Stimulated activated CD4-positive, alpha-beta T cell treated with anti-CD3 and anti-CD28 coated beads, TNF-alpha, amount 100 ng/mL, for 48 hours (primary cell): Measurements from ENCODE around the gene L3MBTL4.

Experiments used
- DNase-seq, 3 donors: peaks; one replicate each; pipeline ENCODE4 v3.0.0-alpha.2; 2020; ENCODE audit warnings: low read depth in 3 of 3

Gene L3MBTL4

GRCh38 chr18:6031442-6031841 is 383.3 kb downstream of the L3MBTL4 start:
- DNase-seq, result no peak

DNA sequence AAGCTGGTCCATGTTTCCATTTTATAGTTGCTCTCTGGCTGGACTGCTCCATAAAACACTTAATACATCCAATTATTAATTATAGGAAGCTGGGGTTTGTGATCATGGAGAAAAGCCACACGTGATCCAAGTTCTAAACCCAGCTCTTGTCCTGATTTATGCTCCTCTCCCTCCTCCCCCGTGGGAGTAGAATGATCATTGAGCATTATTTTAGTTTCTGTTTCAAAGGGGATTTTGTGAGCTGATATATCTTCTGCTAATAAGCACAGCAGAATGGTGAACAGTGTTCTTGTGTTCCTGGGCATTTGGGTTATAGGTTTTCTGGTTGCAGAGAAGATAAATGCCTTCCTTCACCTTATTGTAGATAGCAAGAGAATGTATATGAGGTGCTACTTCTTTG is 383.7 kb downstream of the L3MBTL4 start:
- no peak for DNase-seq

- DNase-seq, result no peak
These were observed 389.9 kb downstream of the L3MBTL4 start for GRCh38 chr18:6024745-6025248.

GRCh38 chr18:6023551-6023950 is 391.2 kb downstream of the L3MBTL4 start:
- no peak for DNase-seq

- no peak for DNase-seq
These were observed 391.9 kb downstream of the L3MBTL4 start for GRCh38 chr18:6022845-6023244.

- DNase-seq, result no peak
These were observed 392.7 kb downstream of the L3MBTL4 start for GRCh38 chr18:6022074-6022444.

DNA sequence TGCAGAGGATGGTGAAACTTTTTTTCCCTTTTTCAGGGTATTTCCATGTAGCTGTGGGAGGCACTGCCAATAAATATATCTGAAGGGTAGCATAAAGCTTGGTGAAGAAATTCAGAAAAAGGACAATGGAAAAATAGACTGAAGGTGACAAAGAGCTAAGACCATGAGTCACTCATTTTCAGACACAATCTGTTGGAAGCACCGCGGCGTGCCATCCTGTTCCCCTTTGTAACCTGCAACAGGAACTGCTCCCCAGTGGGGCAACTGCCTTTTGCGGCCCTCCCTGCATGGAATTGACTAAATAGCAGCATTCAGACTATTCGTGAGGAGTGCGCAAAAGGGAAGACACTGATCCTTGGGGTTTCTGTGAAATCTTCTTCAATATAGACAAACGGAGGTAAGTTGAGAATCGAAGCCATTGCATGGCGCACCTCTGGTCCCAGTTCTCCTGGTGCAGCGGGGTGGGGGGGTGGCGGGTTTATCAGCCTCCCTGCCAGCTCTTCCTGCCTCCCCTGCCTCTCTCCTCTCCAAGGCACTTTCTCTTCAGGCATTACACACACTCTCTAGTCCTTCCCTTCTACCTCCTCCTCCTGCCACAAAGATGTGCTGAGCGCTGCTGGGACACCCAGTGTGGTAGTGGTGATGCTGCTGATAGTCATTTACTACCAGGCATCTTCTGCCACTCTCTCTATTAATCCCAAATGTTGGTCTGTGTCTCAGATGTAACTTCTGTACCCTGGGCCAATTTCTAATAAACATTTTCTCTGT is 393.2 kb downstream of the L3MBTL4 start:
- DNase-seq, result no peak

- no peak for DNase-seq
These were observed 396.0 kb downstream of the L3MBTL4 start for GRCh38 chr18:6018671-6019070.

- no peak for DNase-seq
These were observed 397.5 kb downstream of the L3MBTL4 start for GRCh38 chr18:6017171-6017570.

DNA sequence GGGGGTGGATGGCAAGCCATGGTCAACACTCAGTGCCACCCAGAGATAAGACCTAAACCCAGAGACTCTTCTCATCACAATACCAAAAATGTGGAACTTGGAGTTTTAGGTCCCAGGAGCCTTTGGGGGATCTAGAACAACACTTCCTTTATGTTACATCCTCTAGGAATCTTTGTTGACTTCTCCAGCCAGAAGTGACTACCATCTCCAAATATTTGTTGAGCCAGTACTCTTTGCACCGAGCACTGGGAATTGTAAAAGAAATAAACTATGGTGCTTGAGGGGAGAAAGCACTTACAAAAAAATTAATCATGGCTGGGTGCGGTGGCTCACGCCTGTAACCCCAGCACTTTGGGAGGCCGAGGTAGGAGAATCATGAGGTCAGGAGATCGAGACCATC is 399.3 kb downstream of the L3MBTL4 start:
- no peak for DNase-seq

GRCh38 chr18:6013171-6013810 is 401.4 kb downstream of the L3MBTL4 start:
- DNase-seq, result no peak

GRCh38 chr18:6010921-6011320 is 403.8 kb downstream of the L3MBTL4 start:
- DNase-seq, result no peak

- no peak for DNase-seq
These were observed 404.4 kb downstream of the L3MBTL4 start for GRCh38 chr18:6010284-6010683.

GRCh38 chr18:6009756-6010155 is 405.0 kb downstream of the L3MBTL4 start:
- no peak for DNase-seq

- DNase-seq, result no peak
These were observed 410.0 kb downstream of the L3MBTL4 start for GRCh38 chr18:6004683-6005082.

GRCh38 chr18:6004119-6004518 is 410.6 kb downstream of the L3MBTL4 start:
- DNase-seq, result no peak

GRCh38 chr18:6001867-6002266 is 412.8 kb downstream of the L3MBTL4 start:
- no peak for DNase-seq

- DNase-seq, result no peak
These were observed 415.8 kb downstream of the L3MBTL4 start for GRCh38 chr18:5998907-5999306.

DNA sequence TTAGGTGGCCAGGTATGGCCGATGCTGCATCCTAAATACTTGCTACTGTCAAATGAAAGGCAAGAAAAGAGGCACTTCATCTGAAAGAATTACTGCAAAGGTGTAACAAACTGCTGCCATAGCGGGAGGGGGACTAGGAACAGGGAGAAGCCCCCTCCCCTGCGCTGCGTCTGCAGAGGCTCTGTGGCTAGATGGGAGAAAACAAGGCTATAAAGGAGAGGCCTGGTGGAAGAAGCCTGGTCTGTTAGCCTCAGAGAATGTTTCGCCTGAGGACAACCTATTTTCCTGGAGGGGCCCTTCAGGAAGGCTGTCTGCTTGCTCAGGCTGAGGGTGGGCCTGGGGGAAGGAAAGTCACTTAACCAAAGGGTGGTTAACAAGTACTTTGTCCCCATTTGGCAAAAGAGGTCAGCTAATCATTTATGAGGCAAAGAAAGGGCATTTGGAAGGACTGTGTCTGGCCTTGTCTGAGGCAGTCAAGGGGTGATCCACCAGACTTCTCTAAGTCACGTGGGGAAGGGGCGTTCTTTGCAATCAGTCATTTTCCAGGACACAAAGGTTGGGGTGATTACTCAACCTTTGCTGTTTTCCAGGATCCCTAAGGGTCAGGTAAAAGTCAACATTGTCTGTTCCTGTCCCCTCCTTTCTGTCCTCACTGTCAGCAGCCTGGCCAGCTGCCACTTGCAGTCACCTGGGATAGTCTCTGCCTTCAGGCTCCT is 416.4 kb downstream of the L3MBTL4 start:
- no peak for DNase-seq

DNA sequence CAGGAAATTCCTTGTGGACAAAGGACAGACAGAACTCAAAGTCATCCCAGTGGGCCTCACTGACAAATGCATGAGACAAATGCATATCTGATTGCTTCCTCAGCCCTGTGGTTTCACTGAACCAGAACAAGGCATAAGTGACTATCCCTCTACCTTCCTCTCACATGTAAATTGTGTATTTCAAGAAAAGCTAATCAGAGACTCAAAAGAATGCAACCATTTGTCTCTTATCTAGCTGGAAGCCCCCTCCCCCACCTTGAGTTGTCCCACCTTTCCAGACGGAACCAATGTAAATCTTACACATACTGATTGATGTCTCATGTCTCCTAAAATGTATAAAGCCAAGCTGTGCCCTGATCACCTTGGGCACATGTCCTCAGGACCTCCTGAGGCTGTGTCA is 417.4 kb downstream of the L3MBTL4 start:
- DNase-seq, result no peak

DNA sequence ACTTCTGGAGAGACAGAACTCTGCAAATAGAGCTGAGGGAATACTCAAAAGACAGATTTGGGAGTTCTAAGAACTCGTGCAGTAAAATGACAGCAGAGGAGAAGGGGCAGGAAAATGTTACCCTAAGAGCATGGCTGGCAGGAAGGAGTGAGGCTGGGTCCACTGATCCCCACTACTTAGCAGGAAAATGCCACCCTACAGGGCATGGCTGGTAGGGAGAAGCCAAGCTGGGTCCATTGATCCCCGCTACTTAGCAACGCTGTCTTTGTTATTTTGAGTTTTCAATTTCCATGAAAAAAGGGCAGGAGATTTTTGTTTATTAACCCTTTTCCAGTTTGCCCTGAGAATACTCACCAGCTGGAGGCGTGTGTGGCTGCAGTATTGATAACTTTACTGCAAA is 419.1 kb downstream of the L3MBTL4 start:
- DNase-seq, result no peak

DNA sequence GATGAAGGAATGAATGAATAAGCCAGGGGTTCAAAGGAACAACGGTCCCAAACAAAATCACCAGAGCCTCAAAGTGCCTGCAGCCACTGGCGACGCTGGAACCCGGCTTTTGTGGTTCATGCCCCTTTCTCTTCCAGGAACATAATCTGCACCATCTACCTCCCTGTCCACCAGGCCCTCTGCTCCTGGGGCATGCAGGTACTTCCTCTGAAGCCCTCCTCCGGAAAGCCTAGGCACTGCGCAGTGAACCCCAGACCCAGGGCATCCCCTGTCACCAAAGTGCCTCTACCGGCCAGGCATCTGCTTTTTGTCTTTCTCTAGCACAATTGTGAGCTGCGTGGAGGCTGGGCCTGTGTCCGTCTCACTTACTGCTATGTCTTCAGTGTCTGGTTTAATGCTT is 420.8 kb downstream of the L3MBTL4 start:
- DNase-seq, result no peak

- no peak for DNase-seq
These were observed 422.3 kb downstream of the L3MBTL4 start for GRCh38 chr18:5992381-5992780.
